GM23248 (cell line): Measurements from ENCODE around the gene FAM149B1. TPM values are rescaled to one million over a fixed set of nuclear protein-coding genes. Genes with fewer than 3 reads are reported as not detected.

Experiments used
- DNase-seq: peaks from one replicate; pipeline ENCODE4 v3.0.0-alpha.2; 2015
- H2AFZ ChIP-seq: fragments of 200-600 bp; sonication (generic); 2 replicates; pipeline ENCODE4 v1.6.1; 2016; ENCODE audit warnings: antibody characterized with exemption
- H3F3A ChIP-seq: fragments of 200-600 bp; sonication (generic); 2 replicates; pipeline ENCODE4 v1.6.1; 2016; ENCODE audit warnings: mild to moderate bottlenecking, antibody characterized with exemption, mixed run types; ENCODE audit not compliant: insufficient read depth
- H3K27ac ChIP-seq: fragments of 200-600 bp; sonication (generic); 2 replicates; pipeline ENCODE4 v1.5.1; 2016; ENCODE audit warnings: mild to moderate bottlenecking
- H3K27me3 ChIP-seq: fragments of 200-600 bp; sonication (generic); replicated peaks from 2 replicates; pipeline ENCODE4 v1.6.1; 2016; ENCODE audit warnings: mild to moderate bottlenecking; ENCODE audit not compliant: insufficient read depth
- H3K36me3 ChIP-seq: fragments of 200-600 bp; sonication (generic); 2 replicates; pipeline ENCODE4 v1.6.1; 2016; ENCODE audit warnings: low read depth, mild to moderate bottlenecking
- H3K4me1 ChIP-seq: fragments of 200-600 bp; sonication (generic); 2 replicates; pipeline ENCODE4 v1.6.1; 2016; ENCODE audit warnings: mild to moderate bottlenecking; ENCODE audit not compliant: insufficient read depth
- H3K4me2 ChIP-seq: fragments of 200-600 bp; sonication (generic); one replicate; pipeline ENCODE4 v1.6.1; 2016; ENCODE audit warnings: mild to moderate bottlenecking; ENCODE audit not compliant: unreplicated experiment
- H3K4me3 ChIP-seq: fragments of 200-600 bp; sonication (generic); 2 replicates; pipeline ENCODE4 v1.5.1; 2016; ENCODE audit warnings: mild to moderate bottlenecking
- H3K79me2 ChIP-seq: fragments of 200-600 bp; sonication (generic); 2 replicates; pipeline ENCODE4 v1.6.1; 2016; ENCODE audit warnings: mild to moderate bottlenecking; ENCODE audit not compliant: insufficient read depth
- H3K9ac ChIP-seq: fragments of 200-600 bp; sonication (generic); 2 replicates; pipeline ENCODE4 v1.6.1; 2016; ENCODE audit warnings: mild to moderate bottlenecking
- H3K9me2 ChIP-seq: fragments of 200-600 bp; sonication (generic); 2 replicates; pipeline ENCODE4 v1.6.1; 2016; ENCODE audit warnings: mixed run types, mild to moderate bottlenecking, moderate library complexity; ENCODE audit not compliant: insufficient read depth
- H3K9me3 ChIP-seq: fragments of 200-600 bp; sonication (generic); one replicate; pipeline ENCODE4 v1.6.1; 2017; ENCODE audit warnings: low read depth
- H4K20me1 ChIP-seq: fragments of 200-600 bp; sonication (generic); 2 replicates; pipeline ENCODE4 v1.6.0; 2016; ENCODE audit not compliant: insufficient read depth
- EZH2 ChIP-seq: fragments of 200-600 bp; sonication (generic); IDR thresholded peaks from 2 replicates; pipeline ENCODE4 v1.6.1; 2018; ENCODE audit warnings: antibody characterized with exemption, mild to moderate bottlenecking; ENCODE audit not compliant: insufficient read depth, poor library complexity, severe bottlenecking
- EZH2phosphoT487 ChIP-seq: fragments of 200-600 bp; sonication (generic); IDR thresholded peaks from 2 replicates; pipeline ENCODE4 v1.6.1; 2018; ENCODE audit warnings: antibody characterized with exemption, moderate library complexity, mild to moderate bottlenecking, low read depth; ENCODE audit not compliant: insufficient read depth
- WGBS, 2 experiments: methylation state at CpG; one replicate each; pipeline ENCODE4 v1.1.6; 2015 to 2017; ENCODE audit warnings: low lambda C conversion rate in 2 of 2, low coverage in 1 of 2; ENCODE audit errors: missing lambda C conversion rate in 2 of 2; 5-methylcytosine and 5-hydroxymethylcytosine counted together
- in situ Hi-C: fragments of 300-500 bp; cut with MboI; formaldehyde crosslinking; loops from 2 replicates; pipeline ENCODE4 v1.15.0; 2020
- polyA plus RNA-seq: library from polyadenylated mRNA; unstranded; fragments of >200 nt; fragmentation: Nextera tagmentation; extraction: Ambion mirVana; gene quantifications from 2 replicates; pipeline ENCODE4 v1.2.1, GENCODE V29; 2016
- total RNA-seq: library from RNA; depleted of rRNA; stranded (reverse); fragments of >200 nt; shearing (Covaris generic); gene quantifications from 2 replicates; pipeline ENCODE4 v1.2.3, GENCODE V29; 2014

The FAM149B1 gene
- total and polyA plus RNA-seq, 2 experiments from 2014 or later = 7.4 to 23.3 TPM

DNA sequence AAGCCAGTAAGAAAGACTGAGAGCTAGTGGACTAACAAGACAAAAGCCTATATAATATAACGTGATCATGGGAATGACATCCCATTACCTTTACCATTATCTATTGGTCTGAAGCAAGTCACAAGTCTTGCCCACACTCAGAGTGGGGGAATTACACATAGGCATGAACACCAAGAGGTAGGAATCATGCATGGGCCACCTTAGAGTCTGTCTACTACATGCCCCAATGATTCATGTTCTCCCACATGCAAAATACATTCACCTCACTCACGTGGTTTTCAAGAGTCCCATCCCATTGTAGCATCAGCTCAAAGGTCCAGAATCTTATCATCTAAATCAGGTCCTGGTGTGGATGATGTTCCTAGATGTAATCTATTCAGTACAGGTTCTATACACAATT is 49.7 kb downstream of the FAM149B1 start:
- Histone ChIP-seq H3K79me2 (no peaks in the 10 kb centered on the region; the same call in 1 of the 2 replicates), H4K20me1 (no peaks in the 10 kb centered on the region), H3K9me2 (no peaks in the 10 kb centered on the region), H3K4me1 (peaks cover 5% of the 10 kb centered on the region; the same call in 1 of the 2 replicates), H3K27me3 (no peaks in the 10 kb centered on the region), H3K4me3 (no peak overlapping the region), H2AFZ (no peak overlapping the region), H3K9ac (no peak overlapping the region), H3F3A (no peaks in the 10 kb centered on the region), H3K27ac (no peak overlapping the region), H3K4me2 (no peak overlapping the region), H3K36me3 (peaks cover 15% of the 10 kb centered on the region; the same call in 1 of the 2 replicates), H3K9me3 (no peaks in the 10 kb centered on the region)
- DNase-seq = no peak
- TF ChIP-seq EZH2 = no peak
- in situ Hi-C loops = no loop called here
- WGBS, 2 experiments = 79 to 80% methylated on average over 2 of the region's 2 CpGs

DNA sequence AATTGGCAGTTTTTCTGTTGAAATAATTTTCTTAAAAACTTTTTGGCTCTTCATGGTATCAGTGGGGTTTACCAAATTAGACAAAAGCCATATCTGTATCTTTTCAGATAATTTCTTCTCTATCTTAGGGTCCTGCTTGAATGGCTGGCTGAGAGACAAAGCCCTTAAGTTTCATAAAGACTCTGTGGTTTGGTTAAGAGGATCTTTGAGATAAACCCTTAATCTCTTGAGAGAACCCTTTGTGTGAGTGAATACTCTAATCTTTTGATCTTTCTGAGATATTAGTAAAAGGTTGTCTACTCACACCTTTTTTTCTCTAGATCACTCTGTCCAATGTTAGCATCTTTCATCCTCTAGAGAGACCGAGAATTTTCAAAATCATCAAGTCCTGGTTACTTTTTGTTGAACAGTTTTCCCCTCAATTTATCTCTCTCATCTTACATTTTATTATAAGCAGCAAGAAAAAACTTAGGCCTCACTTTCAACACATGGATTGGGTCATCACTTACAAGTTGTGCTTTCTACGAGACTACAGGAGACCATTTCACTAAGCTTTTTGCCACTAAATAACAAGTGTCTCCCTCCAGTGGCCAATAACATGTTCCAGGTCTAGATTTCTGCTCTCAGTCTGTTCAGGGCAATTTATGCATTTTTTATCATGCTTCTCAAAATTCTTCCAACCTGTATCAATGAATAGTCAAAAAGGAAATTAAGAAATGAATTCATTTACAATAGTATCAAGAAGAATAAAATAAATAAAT is 50.7 kb downstream of the FAM149B1 start:
- no peaks in the 10 kb centered on the region; the same call in 1 of the 2 replicates for H3K79me2 ChIP-seq
- H4K20me1 ChIP-seq = no peaks in the 10 kb centered on the region
- peaks cover 5% of the 10 kb centered on the region; the same call in 1 of the 2 replicates for H3K4me1 ChIP-seq
- no peaks in the 10 kb centered on the region for H3K9me2 ChIP-seq
- TF ChIP-seq EZH2phosphoT487 (no peak), EZH2 (no peak)
- peaks cover 15% of the 10 kb centered on the region; the same call in 1 of the 2 replicates for H3K36me3 ChIP-seq
- no peak overlapping the region for H3K9ac ChIP-seq
- no peak overlapping the region for H3K4me2 ChIP-seq
- in situ Hi-C loops = no loop called here
- H3K27me3 ChIP-seq = no peaks in the 10 kb centered on the region
- no peak overlapping the region for H2AFZ ChIP-seq
- peak; percentile 47 for DNase-seq
- no peak overlapping the region for H3K4me3 ChIP-seq
- 94 to 96% methylated on average over 2 of the region's 2 CpGs for WGBS, 2 experiments
- no peaks in the 10 kb centered on the region for H3K9me3 ChIP-seq
- no peaks in the 10 kb centered on the region for H3F3A ChIP-seq
- H3K27ac ChIP-seq = no peak overlapping the region

DNA sequence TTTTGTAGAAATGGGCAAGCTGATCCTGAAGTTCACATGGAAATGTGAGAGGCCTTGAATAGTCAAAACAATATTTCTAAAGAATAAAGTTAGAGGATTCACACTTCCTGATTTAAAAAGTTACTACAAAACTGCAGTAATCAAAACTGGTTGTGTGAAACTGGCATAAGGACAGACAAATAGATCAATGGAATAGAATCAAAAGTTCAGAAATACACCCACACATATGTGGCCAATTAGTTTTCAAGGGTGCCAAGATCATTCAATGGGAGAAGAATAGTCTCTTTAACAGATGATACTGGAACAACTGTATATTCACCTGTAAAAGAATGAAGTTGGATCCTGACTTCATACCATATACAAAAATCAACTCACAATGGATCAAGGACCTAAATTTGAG is 51.5 kb downstream of the FAM149B1 start:
- Histone ChIP-seq H2AFZ (no peak overlapping the region), H3K79me2 (no peaks in the 10 kb centered on the region; the same call in 1 of the 2 replicates), H3K9ac (no peak overlapping the region), H3K36me3 (peaks cover 15% of the 10 kb centered on the region; the same call in 1 of the 2 replicates), H3K9me2 (no peaks in the 10 kb centered on the region), H3K4me3 (no peak overlapping the region), H3K27me3 (no peaks in the 10 kb centered on the region), H3K4me2 (no peak overlapping the region), H3K4me1 (peaks cover 5% of the 10 kb centered on the region; the same call in 1 of the 2 replicates), H3K27ac (no peak overlapping the region), H4K20me1 (no peaks in the 10 kb centered on the region), H3F3A (no peaks in the 10 kb centered on the region), H3K9me3 (no peaks in the 10 kb centered on the region)
- in situ Hi-C loops = no loop called here
- TF ChIP-seq EZH2 (no peak), EZH2phosphoT487 (no peak)
- no peak for DNase-seq

DNA sequence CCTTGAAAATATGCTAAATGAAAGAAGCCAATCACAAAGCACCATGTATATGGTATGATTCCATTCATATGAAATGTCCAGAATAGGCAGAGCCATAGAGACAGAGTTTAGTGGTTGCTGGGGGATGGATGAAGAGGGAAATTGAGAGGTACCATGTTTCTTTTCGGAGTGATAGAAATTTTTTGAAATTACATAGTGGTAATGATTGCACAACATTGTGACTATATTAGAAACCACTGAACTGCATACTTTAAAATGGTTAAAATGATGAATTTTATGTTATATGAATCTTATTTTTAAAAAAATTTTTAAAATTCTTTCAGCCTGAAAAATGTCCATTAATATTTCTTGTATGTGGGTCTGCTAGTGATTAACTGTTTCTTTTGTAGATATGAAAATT is 53.1 kb downstream of the FAM149B1 start:
- peaks cover 13% of the 10 kb centered on the region; the same call in 1 of the 2 replicates for H3K4me1 ChIP-seq
- H3F3A ChIP-seq = no peaks in the 10 kb centered on the region
- H3K27me3 ChIP-seq = no peaks in the 10 kb centered on the region
- peaks cover 15% of the 10 kb centered on the region; the same call in 1 of the 2 replicates for H3K36me3 ChIP-seq
- no peak overlapping the region for H3K4me3 ChIP-seq
- H3K9ac ChIP-seq = no peak overlapping the region
- no peaks in the 10 kb centered on the region for H3K9me3 ChIP-seq
- no peaks in the 10 kb centered on the region for H4K20me1 ChIP-seq
- no peaks in the 10 kb centered on the region for H3K9me2 ChIP-seq
- H2AFZ ChIP-seq = no peak overlapping the region
- TF ChIP-seq EZH2phosphoT487 (no peak), EZH2 (no peak)
- in situ Hi-C loops = no loop called here
- no peak overlapping the region for H3K27ac ChIP-seq
- no peak overlapping the region for H3K4me2 ChIP-seq
- DNase-seq = no peak
- no peaks in the 10 kb centered on the region for H3K79me2 ChIP-seq
- 98 to 100% methylated on average over 1 of the region's 1 CpG for WGBS, 2 experiments

DNA sequence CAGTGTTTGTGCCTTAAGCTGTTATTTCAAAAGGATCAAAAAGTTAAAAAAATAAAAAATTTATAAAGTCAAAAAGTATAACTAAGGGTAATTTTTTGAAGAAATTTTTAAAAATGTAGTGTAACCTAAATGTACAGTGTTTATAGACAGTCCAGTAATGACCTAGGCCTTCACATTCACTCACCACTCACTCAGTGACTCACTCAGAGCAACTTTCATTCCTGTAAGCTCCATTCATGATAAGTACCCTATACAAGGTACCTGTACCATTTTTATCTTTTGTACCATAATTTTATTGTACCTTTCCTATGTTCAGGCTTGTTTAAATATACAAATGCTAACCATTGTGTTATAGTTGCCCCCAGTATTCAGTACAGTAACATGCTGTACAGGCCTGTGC is 57.6 kb downstream of the FAM149B1 start:
- H3K9me2 ChIP-seq = no peaks in the 10 kb centered on the region
- TF ChIP-seq EZH2phosphoT487 (no peak), EZH2 (no peak)
- H3K9me3 ChIP-seq = no peaks in the 10 kb centered on the region
- H3K27ac ChIP-seq = no peak overlapping the region
- no peaks in the 10 kb centered on the region for H4K20me1 ChIP-seq
- no peaks in the 10 kb centered on the region for H3K36me3 ChIP-seq
- peak; percentile 38 for DNase-seq
- no peak overlapping the region for H2AFZ ChIP-seq
- H3K4me1 ChIP-seq = 0 out of 2 replicates have a peak, but pooled peaks cover 8% of the 10 kb centered on the region
- no peaks in the 10 kb centered on the region for H3K79me2 ChIP-seq
- H3K4me2 ChIP-seq = no peak overlapping the region
- no peak overlapping the region for H3K9ac ChIP-seq
- H3F3A ChIP-seq = no peaks in the 10 kb centered on the region
- H3K4me3 ChIP-seq = no peak overlapping the region
- in situ Hi-C loops = no loop called here
- H3K27me3 ChIP-seq = no peaks in the 10 kb centered on the region
